ENCODE measurements around the gene DLG4.

- TF ChIP-seq CTCF (IDR thresholded peaks at IDR 0.05) (no peak), EZH2 (IDR thresholded peaks at IDR 0.05; ENCODE audit: borderline replicate concordance, insufficient read depth, low read depth, low read length, poor library complexity, severe bottlenecking) (no peak)
These were observed 44.3 kb downstream of the DLG4 start for GRCh38 chr17:7175330-7175733.

Data from B cell (primary cell).